GM21737 (cell line): ENCODE data around the gene LIN28A.
"Not testable (repeated sequence)": the region's sequence is repeated elsewhere in the genome, so short reads cannot be mapped to it uniquely, and the experiment has no call there.

Experiments used
- ATAC-seq: cut with Tn5 transposase; IDR thresholded peaks from one replicate; pipeline ENCODE4 v1.9.1; 2021; ENCODE audit warnings: mild to moderate bottlenecking, moderate library complexity; ENCODE audit not compliant: unreplicated experiment

Gene LIN28A, protein sequence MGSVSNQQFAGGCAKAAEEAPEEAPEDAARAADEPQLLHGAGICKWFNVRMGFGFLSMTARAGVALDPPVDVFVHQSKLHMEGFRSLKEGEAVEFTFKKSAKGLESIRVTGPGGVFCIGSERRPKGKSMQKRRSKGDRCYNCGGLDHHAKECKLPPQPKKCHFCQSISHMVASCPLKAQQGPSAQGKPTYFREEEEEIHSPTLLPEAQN

DNA sequence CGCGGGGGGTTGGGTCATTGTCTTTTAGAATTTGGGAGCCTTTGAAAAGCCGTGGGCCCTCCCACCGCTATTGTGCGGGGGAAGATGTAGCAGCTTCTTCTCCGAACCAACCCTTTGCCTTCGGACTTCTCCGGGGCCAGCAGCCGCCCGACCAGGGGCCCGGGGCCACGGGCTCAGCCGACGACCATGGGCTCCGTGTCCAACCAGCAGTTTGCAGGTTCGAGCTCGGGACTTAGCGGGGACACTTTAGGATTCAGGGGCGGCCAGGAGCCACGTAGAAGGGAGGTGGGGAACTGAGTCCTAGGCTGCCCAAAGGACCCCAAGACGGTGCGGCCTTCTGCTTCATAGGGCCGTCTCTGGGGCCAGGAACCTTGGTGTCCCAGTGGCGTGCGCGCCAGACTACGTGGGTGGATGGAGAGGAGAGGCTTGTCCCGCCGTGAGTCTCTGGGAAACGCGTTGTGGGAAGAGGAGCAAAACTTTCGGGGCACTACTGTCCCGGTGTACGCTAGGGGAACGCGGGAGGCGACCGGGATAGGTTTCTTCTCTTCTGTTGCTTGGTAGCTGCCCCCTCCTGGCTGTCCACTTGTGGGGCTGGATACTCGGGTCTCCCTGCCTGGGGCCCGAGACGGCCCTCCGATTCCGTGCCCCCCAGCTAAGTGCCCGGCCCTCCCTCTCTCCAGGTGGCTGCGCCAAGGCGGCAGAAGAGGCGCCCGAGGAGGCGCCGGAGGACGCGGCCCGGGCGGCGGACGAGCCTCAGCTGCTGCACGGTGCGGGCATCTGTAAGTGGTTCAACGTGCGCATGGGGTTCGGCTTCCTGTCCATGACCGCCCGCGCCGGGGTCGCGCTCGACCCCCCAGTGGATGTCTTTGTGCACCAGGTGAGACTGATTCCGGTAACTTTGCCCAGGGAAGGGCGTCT lies at the start of gene LIN28A:
Gene LIN28A (plus strand): TSS at position 112 of the 918 bp plus-strand sequence. CDS start 75 bp downstream, at position 187.
- no peak for ATAC-seq

DNA sequence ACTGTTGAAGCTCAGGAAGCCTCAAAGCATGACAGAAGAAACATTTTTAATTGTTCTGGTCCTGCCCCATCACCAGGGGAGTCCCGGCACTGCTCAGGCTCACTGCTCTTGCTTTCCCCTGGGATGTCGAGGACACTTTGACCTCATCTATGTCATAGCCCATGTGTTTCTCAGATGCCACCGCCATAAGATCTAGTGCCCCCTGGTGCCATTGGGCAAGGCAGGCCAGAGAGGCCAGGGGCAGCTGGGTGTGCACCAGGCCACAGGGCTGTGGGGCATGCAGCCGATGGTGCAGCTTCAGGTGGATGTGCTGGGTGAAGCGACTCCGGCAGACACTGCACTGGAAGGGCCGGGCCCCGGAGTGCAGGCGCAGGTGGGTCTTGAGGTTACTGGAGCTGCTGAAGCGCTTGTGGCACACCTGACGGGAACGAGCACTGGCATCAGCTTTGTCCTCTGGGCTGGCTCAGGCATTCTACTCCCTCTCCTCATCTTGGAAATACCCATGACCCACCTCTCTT lies 49.0 kb upstream of the LIN28A start:
- ATAC-seq, result no peak

DNA sequence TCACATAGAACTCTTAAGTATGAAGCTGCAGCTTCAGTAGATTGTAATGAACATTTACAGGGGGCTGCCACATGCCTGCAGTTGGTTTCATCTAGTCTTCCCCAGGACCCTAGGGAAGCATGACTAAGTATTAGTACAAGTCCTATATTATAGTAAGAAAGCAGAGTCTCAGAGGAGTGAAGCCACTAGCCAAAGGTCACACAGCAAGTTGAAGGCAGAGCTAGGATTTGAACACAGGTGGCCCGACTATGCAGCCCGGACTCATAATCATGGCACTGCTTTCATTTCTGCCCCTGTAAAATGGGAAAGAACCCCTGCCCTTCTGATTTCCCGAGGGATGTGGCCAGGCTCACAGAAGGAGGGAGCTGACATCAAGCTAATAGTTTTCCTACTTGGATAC lies 48.3 kb upstream of the LIN28A start:
- no peak for ATAC-seq

DNA sequence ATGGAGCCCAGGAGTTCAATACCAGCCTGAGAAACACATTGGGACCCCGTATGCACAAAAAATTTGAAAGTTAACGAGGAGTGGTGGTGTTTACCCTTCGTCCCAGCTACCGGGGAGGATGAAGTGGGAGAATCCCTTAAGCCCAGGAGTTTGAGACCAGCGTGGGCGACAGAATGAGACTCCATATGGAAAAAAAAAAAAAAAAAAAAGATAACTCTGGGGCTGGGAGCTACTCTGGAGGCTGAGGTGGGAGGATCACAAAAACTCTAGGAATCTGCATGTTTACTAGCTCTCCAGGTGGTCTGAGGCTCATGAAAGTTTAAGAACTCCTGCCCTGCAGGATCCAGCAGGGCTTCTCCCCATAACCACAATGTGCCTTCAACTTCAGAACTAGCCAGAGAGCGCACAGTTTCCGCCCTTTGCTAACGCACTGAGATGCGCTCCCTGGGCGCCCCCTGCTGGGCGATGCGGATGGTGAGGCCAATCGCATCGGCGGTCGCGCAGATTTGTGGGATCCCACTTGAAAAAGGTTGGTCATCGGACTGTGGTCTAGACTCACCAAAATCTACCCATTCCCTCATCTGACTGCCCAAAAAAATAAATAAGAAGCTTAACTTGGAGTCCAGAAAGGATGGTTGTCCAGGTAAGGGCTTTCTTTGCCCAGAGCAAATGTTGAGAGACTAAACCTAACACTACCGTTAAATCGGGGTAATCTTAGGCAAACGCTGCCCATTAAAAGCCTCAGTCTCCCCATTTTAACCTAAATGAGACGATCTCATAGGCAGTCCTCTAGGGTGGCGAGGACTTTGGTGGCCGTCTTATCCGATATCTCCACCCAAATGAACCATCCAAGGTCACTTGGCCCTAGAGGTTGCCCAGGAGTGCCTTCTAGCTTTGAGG lies 46.8 kb upstream of the LIN28A start:
- ATAC-seq, result no peak

DNA sequence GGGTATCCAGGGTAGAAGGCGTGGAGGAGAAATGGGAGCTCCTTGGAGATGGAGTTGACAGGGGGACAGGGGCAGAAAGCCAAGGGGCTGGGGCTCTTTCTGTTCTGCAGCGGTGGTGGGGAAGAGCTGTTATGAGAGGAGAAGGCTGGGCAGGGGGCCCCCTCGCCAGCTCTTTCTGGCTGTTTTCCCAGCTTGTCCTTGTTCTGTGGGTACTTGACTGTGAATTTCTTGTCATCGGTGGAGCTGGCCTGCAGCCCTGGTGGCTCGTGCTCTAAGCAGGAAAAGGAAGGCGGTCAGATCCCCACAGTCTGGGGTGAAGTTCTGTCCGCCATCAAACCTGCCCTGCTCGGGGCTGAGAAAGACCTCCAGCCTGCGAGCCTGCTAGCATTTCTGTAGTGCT lies 45.7 kb upstream of the LIN28A start:
- no peak for ATAC-seq

DNA sequence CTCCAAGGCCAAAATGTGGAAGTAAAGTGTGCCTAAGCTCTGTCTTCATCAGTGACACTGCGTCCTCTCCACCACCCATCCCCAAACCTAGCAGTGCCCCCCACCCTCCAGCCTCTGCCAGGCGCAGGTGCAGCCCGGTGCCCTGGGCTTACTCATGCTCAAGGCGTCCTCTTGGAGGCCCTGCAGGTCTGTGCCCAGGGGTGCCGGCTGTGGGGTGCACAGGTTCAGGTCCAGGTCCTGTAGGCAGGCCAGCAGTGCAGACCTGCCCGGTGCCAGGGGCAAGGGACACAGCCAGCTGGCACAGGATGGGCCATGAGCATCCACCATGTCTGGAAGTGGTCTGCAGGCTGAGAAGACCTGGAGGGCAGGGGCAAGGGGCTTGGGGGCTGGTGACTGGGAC lies 43.2 kb upstream of the LIN28A start:
- no peak for ATAC-seq

DNA sequence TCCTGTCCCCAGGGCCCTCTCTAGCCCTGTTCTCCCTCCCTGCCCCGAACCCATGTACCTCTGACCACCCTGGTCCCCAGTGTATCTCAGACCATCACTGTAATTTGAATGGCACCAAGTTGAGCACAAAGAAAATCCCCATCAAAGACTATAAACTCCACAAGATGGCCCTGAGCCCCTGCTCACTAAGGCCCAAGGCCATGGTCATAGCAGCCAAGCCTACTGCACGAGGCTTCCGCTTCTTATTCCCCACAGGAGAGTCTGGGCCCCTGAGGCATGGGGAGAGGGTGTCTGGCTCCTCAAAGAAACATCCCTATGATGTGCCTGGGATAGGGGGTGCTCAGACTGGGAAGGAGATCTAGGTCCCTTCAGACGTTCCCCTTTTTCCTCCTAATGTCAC lies 42.6 kb upstream of the LIN28A start:
- ATAC-seq, result no peak

DNA sequence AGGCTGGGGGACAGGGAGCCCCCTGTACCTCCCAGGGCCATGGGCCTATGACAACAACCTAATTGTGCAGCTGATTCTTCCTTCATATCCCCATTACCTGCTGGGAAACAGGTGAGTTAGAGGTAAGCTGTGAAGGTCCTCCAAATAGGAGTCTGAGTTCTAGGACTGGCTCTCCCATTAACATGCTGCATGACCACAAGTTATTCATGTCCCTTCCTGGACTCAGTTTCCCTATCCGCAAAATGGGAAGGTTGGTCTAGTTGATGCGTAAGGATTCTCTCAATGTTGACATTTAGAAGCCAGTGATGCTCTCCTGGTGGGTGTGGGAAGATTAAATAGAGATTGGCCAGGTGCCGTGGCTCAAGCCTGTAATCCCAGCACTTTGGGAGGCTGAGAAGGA lies 42.1 kb upstream of the LIN28A start:
- ATAC-seq, result no peak

DNA sequence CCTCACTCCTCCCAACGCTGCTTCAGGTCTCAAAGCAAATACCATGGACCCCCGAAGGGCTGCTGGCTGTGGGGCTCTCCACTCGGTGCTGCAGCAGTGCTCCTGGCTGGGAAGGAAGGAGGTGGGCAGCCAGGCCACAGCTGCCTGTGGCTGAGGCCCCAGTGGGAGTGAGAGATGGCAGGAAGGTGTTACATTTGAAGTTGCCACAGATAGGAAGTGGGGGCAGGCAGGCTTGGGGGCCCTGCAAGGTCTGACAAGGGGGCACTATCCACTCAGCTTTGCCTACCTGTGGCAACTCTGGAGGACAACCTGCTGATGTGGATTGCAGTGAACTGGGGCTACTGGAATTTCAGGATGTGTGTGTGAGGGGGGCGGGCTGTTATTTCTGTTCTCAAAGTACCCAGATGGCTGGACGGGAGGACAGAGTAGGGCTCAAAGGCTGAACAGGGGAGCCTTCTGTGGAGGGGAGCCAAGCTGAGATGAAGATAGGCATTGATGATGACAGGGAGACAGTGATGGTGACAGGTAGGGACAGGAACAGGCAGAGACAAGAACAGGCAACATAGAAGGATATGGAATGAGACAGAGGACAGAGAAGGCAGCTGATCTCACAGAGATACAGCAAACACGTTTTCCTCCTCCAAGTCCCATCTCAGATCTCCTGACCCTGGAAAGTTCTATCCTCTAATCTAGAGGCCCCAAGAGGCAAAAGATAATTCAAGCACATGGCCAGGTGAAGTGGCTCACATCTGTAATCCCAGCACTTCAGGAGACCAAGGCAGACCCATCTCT lies 39.8 kb upstream of the LIN28A start:
- ATAC-seq, result no peak

DNA sequence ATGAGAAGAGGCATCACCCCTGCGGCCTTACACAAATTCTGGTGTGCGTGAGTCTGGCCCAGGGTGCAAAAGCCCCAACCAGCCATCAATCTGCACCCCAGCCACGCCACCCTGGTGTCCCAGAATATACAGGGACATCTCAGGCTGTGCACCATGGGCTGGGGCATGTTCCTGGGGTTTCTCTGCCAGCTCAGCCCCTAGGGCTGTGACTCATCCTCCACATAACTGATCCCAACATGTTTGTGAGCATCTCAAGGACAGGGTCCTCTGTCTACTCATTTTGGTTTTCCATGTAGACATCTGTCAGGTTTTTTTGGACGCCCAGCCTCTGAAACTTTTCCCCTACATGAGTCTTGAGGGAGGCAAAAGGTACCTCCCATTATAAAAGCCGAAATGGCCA lies 38.6 kb upstream of the LIN28A start:
- no peak for ATAC-seq

DNA sequence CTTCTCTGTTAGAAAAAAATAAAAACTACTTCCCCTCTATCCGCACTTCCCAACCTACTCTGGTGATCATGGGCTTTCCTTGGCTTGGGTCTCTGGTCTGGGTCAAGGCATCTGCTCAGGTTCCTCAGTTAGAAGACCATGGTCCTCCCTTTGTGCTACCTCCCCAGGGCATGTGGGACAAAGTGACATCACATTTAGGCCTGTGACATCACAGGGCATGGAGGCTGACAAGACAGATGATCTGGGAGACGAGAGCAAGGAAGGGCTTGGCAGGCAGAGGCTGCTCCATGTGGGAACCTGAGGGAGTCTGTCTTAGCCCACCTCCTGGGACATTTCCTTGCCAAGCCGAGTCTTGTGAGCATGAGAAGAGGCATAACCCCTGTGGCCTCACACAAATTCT lies 38.0 kb upstream of the LIN28A start, which contains the start of gene ZNF683:
Gene ZNF683 (minus strand): TSS at position 140 of the 400 bp plus-strand sequence. CDS start 4,179 bp downstream, outside the sequence.
- ATAC-seq, result not testable (repeated sequence)

DNA sequence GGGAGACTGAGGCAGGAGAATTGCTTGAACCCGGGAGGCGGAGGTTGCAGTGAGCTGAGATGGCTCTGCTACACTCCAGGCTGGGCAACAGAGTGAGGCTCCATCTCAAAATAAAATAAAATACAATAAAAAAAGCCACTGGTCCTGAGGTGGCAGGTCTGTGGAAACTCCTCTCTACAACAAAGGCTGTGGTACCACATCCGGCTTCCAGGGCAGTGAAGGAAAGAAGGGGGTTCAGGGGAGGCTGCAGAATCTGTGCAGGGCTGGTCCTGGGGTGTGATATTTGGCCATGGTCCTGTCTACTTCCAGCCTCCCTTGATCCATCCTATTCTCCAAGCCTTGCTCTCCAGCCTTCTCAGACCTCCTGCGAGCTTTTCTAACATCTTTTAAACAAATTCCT lies 37.3 kb upstream of the LIN28A start:
- no peak for ATAC-seq

DNA sequence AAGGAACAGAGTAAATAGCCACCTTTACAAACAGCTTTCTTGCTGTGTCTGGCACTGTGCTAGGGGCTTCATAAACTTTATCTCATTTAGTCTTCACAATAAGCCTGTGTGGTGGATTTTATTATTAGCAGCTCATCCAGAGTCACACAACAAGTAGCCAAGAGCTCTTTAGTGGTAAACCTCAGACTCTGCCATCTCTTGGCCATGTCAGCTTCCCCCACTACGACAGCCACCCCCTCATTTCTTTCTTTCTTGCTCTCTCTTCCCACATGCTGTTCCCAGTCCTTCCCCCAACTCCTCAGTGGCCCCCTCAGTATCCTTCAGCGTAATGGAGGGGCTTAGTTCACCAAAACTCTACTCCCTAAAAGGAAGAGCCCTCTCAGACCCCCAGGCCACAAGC lies 36.8 kb upstream of the LIN28A start:
- ATAC-seq, result no peak

DNA sequence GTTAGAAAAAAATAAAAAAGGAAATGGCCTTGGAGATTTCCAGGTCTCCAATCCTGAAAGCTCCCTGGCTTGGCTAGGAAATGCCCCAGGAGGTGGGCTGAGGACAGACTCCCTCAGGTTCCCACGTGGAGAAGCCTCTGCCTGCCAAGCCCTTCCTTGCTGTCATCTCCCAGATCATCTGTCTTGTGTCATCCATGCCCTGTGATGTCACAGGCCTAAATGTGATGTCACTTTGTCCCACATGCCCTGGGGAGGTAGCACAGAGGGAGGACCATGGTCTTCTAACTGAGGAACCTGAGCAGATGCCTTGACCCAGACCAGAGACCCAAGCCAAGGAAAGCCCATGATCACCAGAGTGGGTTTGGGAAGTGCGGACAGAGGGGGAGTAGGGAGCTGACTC lies 36.3 kb upstream of the LIN28A start:
- not testable (repeated sequence) for ATAC-seq

DNA sequence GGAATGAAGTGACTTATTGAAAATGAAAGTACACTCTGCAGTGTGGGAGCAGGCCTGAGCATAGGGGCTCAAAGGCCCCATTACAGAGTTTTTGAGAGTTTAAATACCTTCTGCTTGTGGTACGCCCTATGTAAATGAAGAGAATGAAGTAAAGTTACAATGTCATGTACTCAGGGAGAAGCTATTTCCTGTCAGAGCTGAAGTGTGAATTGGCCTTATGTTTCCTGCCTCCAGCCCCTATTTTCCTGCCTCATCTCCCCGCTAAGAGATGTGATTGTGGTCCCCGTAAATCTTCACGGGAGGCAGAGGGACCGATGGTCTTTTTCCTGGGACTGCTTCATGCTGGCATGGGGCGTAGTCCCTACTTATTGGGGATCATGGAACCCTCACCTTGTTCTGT lies 35.5 kb upstream of the LIN28A start:
- no peak for ATAC-seq

DNA sequence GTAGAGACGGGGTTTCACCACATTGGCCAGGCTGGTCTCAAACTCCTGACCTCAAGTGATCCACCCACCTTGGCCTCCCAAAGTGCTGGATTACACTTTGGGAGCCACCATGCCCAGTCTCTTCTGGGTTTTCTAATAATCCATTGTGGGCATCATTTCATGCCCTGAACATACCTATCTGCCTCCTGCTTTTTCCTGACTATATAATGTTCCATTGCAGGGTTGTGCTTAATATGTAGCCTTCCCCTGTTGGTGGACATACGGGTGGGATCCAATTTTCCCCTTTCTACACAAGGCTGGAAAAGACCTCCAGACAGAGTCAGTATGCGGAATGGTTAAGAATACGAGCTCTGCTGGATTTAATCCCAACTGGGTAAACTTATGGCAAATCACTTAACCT lies 34.6 kb upstream of the LIN28A start:
- ATAC-seq, result no peak

DNA sequence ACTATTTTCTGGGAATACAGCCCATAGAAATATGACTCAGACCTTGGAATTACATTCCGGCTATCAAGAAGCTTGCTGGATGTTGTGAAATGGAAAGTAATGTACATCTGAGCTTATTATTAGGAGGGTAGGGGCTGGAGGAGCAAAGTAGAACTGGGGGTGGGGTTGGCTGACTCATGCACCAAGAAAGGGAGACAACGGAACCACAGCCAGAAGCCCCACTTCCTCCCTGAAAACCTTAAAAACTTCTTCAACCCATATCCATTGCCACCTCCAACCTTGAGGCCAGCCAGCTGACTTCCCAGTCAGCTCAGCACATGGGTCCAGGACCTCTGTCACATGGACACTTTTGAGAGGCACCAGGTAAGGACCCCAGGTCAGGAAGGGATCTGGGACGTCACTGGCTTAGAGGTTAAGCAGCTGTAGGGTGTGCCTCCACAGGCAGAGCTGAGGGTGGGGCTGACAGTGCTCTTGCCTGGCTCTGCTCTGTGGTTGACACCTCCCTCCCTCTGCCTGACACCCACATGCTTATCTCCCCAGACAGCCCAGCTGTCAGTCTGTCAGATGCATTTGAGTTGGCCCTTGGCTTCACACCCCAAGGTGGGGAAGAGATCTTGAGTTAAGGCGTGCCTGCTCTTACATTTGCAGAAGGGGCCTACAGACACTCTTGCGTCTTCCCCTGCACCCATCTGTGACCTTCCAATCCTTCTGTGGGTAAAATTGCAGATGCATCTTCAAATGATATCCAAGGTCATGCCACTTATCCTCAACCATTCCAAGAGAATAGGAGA lies 32.3 kb upstream of the LIN28A start:
- ATAC-seq, result no peak

DNA sequence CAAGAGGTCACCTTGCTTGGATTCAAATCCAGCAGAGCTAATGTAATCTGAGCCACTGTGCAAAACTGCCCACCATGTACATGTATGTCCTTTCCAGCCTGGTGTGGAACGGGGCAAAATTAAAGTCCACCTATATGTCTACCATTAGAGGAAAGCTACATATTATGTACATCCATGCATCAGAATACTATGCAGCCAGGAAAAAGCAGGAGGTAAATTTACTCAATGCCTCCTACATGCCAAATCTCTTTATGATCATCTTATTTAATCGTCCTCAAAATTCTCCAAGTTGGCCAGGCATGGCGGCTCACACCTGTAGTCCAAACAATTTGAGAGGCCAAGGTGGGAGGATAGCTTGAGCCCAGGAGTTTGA lies 31.8 kb upstream of the LIN28A start:
- ATAC-seq, result no peak

DNA sequence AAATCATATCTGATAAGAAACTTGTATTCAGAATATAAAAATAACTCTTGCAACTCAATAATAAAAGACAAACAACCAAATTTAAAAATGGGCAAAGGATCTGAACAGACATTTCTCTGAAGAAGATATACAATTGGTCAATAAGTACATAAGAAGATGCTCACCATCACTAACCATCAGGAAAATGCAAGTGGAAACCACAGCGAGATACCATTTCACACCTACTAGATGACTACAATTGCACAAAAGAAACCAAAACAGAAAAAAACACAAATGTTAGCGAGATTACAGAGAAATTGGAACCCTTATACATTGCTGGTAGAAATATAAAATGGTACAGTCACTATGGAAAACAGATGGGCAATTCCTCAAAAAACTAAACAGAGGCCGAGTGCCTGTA lies 26.5 kb upstream of the LIN28A start:
- ATAC-seq, result no peak
